GM19193 (cell line): ENCODE measurements around the gene ZNF225.

Experiments used
- POLR2A ChIP-seq: IDR thresholded peaks from 4 replicates; pipeline ENCODE4 v1.6.1; 2011; ENCODE audit not compliant: insufficient read depth, insufficient read length; ENCODE audit errors: extremely low read depth

Gene ZNF225

DNA sequence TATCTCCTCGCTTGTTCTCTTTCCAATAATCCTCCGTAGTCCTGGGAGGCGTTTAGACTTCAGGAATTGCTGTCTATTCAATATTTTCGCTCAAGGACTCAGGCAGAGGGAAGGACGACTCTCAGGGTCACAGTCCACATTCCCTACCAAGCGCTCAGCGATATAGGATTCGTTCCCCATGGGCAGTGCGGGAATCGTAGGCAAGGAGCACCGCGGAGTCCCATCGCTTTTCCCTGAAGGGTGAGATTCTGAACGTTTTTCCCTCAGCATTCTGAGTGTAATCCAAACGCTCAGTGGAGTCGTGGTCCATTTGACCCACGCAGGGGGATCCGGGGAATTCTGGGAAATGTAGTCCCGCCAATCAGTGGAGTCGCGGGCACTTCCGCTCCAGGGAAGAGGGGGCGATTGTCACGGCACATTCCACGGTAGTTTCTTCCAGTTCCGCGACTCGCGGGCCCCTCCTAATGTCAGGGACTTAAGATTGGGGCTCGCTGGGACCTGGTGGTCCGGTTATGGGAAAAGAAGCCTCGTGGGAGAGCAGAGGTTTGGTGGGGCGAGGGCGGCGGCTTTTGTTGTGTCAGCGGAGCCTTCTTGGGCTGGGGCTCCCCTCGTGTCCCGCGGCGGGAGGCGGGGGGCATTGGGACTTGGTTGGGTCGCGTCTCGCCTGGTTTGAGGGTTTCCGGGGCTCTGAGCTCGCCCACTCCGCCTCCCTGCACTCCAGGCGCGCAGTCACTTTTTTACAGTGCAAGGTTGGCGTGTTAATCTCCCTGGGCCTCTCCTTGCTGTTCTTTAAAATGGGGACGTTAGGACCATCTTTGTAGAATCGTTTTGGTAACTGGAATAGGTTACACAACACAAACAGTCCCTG lies 28.2 kb downstream of the ZNF225 start, which contains the start of gene ZNF234:
Gene ZNF234, plus strand, starts transcription at position 364 of the 868 bp plus-strand sequence. CDS start 3,079 bp downstream, outside the sequence.
- TF ChIP-seq POLR2A, result peak; percentile 62

DNA sequence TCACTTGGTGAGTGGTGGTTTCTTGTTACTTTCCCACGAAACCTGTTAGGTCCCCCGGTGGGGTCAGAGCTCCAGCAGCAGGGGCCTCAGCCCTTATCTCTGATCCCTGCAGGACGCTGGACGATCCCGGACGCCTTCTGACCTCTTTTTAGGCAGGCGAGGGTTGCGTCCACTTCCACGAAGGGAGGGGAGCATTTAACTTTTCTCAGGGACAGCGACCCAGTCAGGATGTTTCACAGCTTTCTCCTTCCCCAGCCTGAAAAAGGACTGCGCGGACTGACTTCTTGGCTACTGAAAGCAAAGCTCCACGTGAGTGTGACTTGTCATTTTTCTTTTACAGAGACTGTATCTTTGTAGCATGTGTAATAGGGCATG lies 28.8 kb downstream of the ZNF225 start:
- no peak for TF ChIP-seq POLR2A

DNA sequence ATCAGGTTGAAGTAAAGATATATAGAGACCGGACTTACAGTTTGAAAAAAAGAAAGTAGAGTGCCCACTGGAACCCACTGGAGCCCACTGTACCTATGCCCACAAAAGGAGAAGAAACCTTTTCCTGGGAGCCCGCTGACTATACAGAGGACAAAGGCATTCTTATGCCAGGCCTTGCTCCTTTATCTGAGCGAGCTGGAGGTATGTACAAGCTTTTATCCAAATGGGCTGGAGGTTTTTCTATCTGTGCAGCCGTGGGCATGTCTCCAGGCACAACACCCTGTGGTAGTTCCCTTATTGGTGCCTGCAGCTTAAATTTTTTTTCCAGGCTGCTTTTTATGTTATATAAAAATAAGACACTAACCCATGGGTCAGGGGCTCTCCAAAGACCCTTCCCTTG lies 36.6 kb downstream of the ZNF225 start:
- no peak for TF ChIP-seq POLR2A

DNA sequence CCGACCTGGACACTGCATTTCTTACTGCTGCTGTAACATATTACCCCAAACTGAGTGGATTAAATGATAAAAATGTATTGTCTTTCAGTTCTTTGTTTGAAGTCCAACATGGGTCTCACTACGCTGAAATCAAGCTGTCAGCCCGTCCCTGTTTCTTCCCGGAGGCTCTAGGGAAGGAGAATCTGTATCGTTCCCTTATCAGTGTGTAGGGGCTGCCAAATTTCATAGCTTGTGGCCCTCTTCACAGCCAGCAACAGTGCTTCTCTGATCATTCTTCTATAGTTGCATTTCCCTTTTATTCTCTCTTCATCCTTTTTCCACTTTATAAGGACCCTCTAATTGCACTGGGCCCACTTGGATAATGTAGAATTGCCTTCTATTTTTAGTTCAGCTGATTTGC lies 38.3 kb downstream of the ZNF225 start:
- TF ChIP-seq POLR2A, result no peak

DNA sequence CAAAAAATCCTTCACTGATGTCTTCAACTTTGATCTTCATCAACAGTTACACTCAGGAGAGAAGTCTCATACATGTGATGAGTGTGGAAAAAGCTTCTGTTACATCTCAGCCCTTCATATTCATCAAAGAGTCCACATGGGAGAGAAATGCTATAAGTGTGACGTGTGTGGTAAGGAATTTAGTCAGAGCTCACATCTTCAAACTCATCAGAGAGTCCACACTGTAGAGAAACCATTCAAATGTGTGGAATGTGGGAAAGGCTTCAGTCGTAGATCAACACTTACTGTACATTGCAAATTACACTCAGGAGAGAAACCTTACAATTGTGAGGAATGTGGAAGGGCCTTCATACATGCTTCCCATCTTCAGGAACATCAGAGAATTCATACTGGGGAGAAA lies 43.3 kb downstream of the ZNF225 start:
- no peak for TF ChIP-seq POLR2A

DNA sequence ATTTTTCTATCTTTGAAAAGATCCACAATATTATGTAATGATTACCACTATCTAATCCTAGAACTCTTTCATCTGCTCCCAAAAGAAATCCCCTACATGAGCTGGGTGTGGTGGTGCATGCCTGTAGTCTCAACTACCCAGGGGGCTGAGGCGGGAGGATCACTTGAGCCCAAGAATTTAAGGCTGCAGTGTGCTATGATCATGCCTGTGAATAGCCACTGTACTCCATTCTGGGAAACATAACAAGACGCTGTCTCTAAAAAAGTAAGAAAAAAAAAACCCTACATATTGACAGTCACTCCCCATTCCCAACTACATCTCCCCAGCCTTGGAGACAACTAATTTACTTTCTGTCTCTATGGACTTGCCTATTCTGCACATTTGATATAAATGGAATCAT lies 50.6 kb downstream of the ZNF225 start:
- TF ChIP-seq POLR2A, result no peak

DNA sequence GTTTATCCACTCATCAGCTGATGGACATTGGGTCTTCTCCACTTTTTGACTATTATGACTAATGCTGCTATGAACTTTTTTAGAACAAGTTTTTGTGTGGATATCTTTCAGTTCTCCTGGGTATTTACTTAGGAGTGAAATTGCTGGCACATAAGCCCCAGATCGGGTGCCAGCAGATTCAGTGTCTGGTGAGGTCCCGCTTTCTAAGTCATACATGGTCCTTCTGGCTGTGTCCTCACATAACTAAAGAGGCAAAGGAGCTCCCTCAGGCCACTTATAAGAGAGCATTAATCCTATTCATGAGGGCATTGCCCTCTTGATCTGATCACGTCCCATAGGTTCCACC lies 51.1 kb downstream of the ZNF225 start:
- TF ChIP-seq POLR2A, result no peak

DNA sequence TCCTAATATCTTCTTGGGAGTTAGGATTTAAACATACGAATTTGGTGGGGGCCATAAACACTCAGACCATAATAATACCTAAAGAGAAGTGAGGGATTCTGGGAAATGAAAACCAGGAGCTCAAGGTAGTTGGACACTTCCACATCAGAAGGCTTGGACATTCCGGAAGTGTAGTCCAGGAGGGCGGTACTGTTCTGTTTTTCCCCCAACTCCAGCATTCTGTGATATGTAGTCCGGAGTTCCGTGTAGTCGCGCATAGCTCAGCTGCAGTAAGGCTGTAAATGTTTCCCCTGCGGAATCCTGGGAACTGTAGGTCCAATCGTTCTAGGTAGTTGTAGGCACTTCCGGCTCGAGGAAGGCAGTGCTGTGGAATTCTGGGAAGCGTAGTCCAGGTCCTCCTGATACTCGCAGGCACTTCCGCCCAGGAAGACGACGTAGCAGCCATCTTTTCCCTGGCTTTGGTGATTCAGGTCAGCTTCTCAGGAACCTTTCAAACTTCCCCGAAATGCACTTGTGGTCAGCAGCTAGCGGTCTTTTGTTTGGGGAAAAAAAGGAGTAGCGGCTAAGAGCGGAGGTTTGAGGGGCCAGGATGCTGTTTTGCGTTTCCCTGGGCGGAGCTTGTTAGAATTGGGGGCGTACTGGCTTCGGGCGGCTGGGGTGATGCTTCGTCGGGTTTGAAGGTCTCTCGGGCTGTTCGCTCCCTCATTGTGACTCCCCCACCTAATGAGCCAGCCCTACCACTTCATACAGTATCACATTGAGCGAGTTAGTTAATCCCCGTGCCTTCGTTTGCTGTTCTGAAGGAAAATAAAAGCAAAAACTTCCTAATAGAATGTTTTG lies 51.7 kb downstream of the ZNF225 start, which contains the start of gene ZNF226:
Gene ZNF226, plus strand, starts transcription at position 428 of the 840 bp plus-strand sequence. CDS start 4,981 bp downstream, outside the sequence.
- peak; percentile 81 for TF ChIP-seq POLR2A

DNA sequence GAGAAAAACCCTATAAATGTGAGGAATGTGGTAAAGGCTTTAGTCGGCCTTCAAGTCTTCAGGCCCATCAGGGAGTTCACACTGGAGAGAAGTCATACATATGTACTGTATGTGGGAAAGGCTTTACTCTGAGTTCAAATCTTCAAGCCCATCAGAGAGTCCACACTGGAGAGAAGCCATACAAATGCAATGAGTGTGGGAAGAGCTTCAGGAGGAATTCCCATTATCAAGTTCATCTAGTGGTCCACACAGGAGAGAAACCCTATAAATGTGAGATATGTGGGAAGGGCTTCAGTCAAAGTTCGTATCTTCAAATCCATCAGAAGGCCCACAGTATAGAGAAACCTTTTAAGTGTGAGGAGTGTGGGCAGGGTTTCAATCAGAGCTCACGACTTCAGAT lies 63.4 kb downstream of the ZNF225 start:
- TF ChIP-seq POLR2A, result no peak

DNA sequence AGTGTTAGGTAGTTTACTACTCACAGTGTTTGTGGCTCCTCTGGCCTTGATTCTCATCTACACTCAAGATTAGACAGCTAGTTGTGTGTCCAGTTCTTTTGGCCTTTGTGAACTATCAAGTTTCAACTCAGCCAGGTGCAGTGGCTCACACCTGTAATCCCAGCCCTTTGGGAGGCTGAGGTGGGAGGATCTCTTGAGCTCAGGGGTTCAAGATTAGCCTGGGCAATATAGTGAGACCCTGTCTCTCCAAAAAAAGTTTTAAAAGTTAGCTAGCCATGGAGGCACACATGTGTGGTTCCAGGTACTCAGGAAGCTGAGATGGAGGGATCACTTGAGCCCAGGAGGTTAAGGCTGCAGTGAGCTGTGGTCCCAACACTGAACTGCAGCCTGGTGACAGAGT lies 67.8 kb downstream of the ZNF225 start:
- TF ChIP-seq POLR2A, result no peak

DNA sequence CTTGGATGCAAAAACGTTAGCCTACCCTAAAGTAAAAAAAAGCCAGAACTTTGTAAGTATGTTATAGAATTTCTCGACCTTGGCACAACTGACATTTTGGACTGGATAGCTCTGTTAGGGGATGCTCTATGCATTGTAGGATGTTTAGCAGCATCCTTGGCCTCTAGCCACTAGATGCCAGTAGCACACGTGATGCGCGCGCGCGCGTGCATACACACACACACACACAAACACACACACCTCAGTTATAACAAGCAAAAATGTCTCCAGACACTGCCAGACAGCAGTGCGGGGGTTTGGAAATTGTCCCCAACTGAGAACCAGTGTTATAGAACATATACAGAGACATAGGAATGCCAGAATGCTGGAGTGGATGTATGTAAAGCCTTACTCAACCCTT lies 68.9 kb downstream of the ZNF225 start:
- TF ChIP-seq POLR2A, result no peak
